HEK293 (cell line): Measurements from ENCODE around the gene PLA2G3.

Experiments
- CTCF ChIA-PET: fragments of 350-600 bp; formaldehyde crosslinking; extraction: SDS; loops from one replicate; lab custom pipeline; 2021; ENCODE audit warnings: antibody characterized with exemption; lab: Yijun Ruan, JAX
- POLR2A ChIA-PET: fragments of 300-600 bp; formaldehyde crosslinking; extraction: SDS; loops from one replicate; lab custom pipeline; 2020; ENCODE audit warnings: antibody characterized with exemption, inconsistent platforms; lab: Yijun Ruan, JAX
- H3K27ac ChIP-seq: fragments of 200-500 bp; sonication (Bioruptor generic); 2 replicates; pipeline ENCODE4 v1.5.1; 2014; ENCODE audit warnings: low read depth, low read length, control low read depth, inconsistent platforms; ENCODE audit errors: extremely low read depth
- H3K36me3 ChIP-seq, 2 experiments: fragments of 200-500 bp in 1 of 2; sonication (Bioruptor generic) in 1 of 2; 1 replicate in 1 of 2; 2 replicates in 1 of 2; pipeline ENCODE4 v1.5.1; 2014 to 2017; ENCODE audit warnings: inconsistent platforms in 2 of 2, low read length in 2 of 2; ENCODE audit not compliant: control insufficient read depth in 2 of 2, insufficient read depth in 1 of 2
- H3K4me1 ChIP-seq: fragments of 200-500 bp; sonication (Bioruptor generic); 2 replicates; pipeline ENCODE4 v1.5.1; 2014; ENCODE audit warnings: mild to moderate bottlenecking, low read length, inconsistent platforms; ENCODE audit not compliant: control insufficient read depth, insufficient read depth
- H3K4me3 ChIP-seq: 2 replicates; pipeline ENCODE4 v1.5.1; 2011; ENCODE audit warnings: low read depth, mild to moderate bottlenecking, control low read depth, low read length, moderate library complexity
- H3K9me3 ChIP-seq: fragments of 200-500 bp; sonication (Bioruptor generic); 2 replicates; pipeline ENCODE4 v1.5.1; 2014; ENCODE audit warnings: low read depth, low read length, inconsistent platforms; ENCODE audit not compliant: control insufficient read depth, insufficient read depth
- GLIS1 ChIP-seq: fragments of 450-650 bp; formaldehyde crosslinking; IDR thresholded peaks from 2 replicates; pipeline ENCODE4 v1.5.1; 2016; ENCODE audit warnings: missing biosample characterization, missing genetic modification characterization
- KLF9 ChIP-seq: fragments of 450-650 bp; formaldehyde crosslinking; IDR thresholded peaks from 2 replicates; pipeline ENCODE4 v1.5.1; 2016; ENCODE audit warnings: missing biosample characterization, missing genetic modification characterization, low read depth
- MZF1 ChIP-seq: fragments of 450-650 bp; formaldehyde crosslinking; IDR thresholded peaks from 2 replicates; pipeline ENCODE4 v1.5.1; 2017; ENCODE audit warnings: missing biosample characterization, missing genetic modification characterization, borderline replicate concordance
- PATZ1 ChIP-seq: fragments of 450-650 bp; formaldehyde crosslinking; IDR thresholded peaks from 2 replicates; pipeline ENCODE4 v1.5.1; 2016; ENCODE audit warnings: missing biosample characterization, missing genetic modification characterization
- PRDM10 ChIP-seq: fragments of 450-650 bp; formaldehyde crosslinking; IDR thresholded peaks from 2 replicates; pipeline ENCODE4 v1.5.1; 2016; ENCODE audit warnings: missing biosample characterization, missing genetic modification characterization
- SP7 ChIP-seq: fragments of 450-650 bp; formaldehyde crosslinking; IDR thresholded peaks from 2 replicates; pipeline ENCODE4 v1.5.1; 2016; ENCODE audit warnings: missing biosample characterization, missing genetic modification characterization
- YY2 ChIP-seq: fragments of 450-650 bp; formaldehyde crosslinking; IDR thresholded peaks from 2 replicates; pipeline ENCODE4 v1.5.1; 2016; ENCODE audit warnings: missing biosample characterization, missing genetic modification characterization
- ZBTB44 ChIP-seq: fragments of 450-650 bp; IDR thresholded peaks from 2 replicates; pipeline ENCODE4 v1.5.1; 2018; ENCODE audit warnings: missing biosample characterization, mild to moderate bottlenecking, missing genetic modification characterization
- ZBTB7A ChIP-seq: fragments of 450-650 bp; formaldehyde crosslinking; IDR thresholded peaks from 2 replicates; pipeline ENCODE4 v1.5.1; 2016; ENCODE audit warnings: low read depth, missing biosample characterization, missing genetic modification characterization
- ZFP41 ChIP-seq: fragments of 450-650 bp; formaldehyde crosslinking; IDR thresholded peaks from 2 replicates; pipeline ENCODE4 v1.5.1; 2016; ENCODE audit warnings: missing biosample characterization, missing genetic modification characterization, borderline replicate concordance
- ZNF140 ChIP-seq: fragments of 450-650 bp; formaldehyde crosslinking; IDR thresholded peaks from 2 replicates; pipeline ENCODE4 v1.5.1; 2016; ENCODE audit warnings: missing biosample characterization, missing genetic modification characterization
- ZNF146 ChIP-seq: fragments of 450-650 bp; formaldehyde crosslinking; IDR thresholded peaks from 2 replicates; pipeline ENCODE4 v1.5.1; 2016; ENCODE audit warnings: missing biosample characterization, missing genetic modification characterization
- ZNF202 ChIP-seq: fragments of 450-650 bp; formaldehyde crosslinking; IDR thresholded peaks from 2 replicates; pipeline ENCODE4 v1.5.1; 2016; ENCODE audit warnings: missing biosample characterization, missing genetic modification characterization, borderline replicate concordance
- ZNF26 ChIP-seq: fragments of 450-650 bp; formaldehyde crosslinking; IDR thresholded peaks from 2 replicates; pipeline ENCODE4 v1.5.1; 2016; ENCODE audit warnings: missing biosample characterization, missing genetic modification characterization
- ZNF335 ChIP-seq: fragments of 450-650 bp; formaldehyde crosslinking; conservative IDR thresholded peaks from 2 replicates; pipeline ENCODE4 v1.5.1; 2016; ENCODE audit warnings: missing biosample characterization, missing genetic modification characterization
- ZNF423 ChIP-seq: fragments of 450-650 bp; formaldehyde crosslinking; IDR thresholded peaks from 2 replicates; pipeline ENCODE4 v1.5.1; 2016; ENCODE audit warnings: missing biosample characterization, missing genetic modification characterization
- ZNF514 ChIP-seq: fragments of 450-650 bp; formaldehyde crosslinking; IDR thresholded peaks from 2 replicates; pipeline ENCODE4 v1.5.1; 2016; ENCODE audit warnings: missing biosample characterization, missing genetic modification characterization
- ZNF561 ChIP-seq: fragments of 450-650 bp; IDR thresholded peaks from 2 replicates; pipeline ENCODE4 v1.5.1; 2018; ENCODE audit warnings: missing biosample characterization, missing genetic modification characterization, borderline replicate concordance
- ZNF621 ChIP-seq: fragments of 450-650 bp; formaldehyde crosslinking; IDR thresholded peaks from 2 replicates; pipeline ENCODE4 v1.5.1; 2017; ENCODE audit warnings: missing biosample characterization, missing genetic modification characterization
- ZNF639 ChIP-seq: fragments of 450-650 bp; formaldehyde crosslinking; IDR thresholded peaks from 2 replicates; pipeline ENCODE4 v1.5.1; 2016; ENCODE audit warnings: missing biosample characterization, missing genetic modification characterization
- ZNF701 ChIP-seq: fragments of 450-650 bp; formaldehyde crosslinking; IDR thresholded peaks from 2 replicates; pipeline ENCODE4 v1.5.1; 2016; ENCODE audit warnings: missing biosample characterization, missing genetic modification characterization
- ZNF776 ChIP-seq: fragments of 450-650 bp; formaldehyde crosslinking; IDR thresholded peaks from 2 replicates; pipeline ENCODE4 v1.5.0; 2017; ENCODE audit warnings: missing biosample characterization, missing genetic modification characterization, borderline replicate concordance
- ZXDB ChIP-seq: fragments of 450-650 bp; formaldehyde crosslinking; IDR thresholded peaks from 2 replicates; pipeline ENCODE4 v1.5.1; 2016; ENCODE audit warnings: missing biosample characterization, missing genetic modification characterization

Gene PLA2G3

GRCh38 chr22:31148488-31148887, 8.2 kb upstream of the PLA2G3 start:
- ChIA-PET POLR2A (interaction anchor here (1.0 kb wide), 1 partner anchor 11 kb away, joined by 3 read pairs; the partner anchor contains the start of gene RNF185), CTCF (interaction anchor here (0.6 to 3.8 kb wide), 32 partner anchors 8 to 503 kb away, joined by 3 to 54 read pairs (median 4); partner anchors contain the start of genes LIMK2, PLA2G3 and SELENOM)
- H3K9me3 ChIP-seq: no peaks in the 10 kb centered on the region
- TF ChIP-seq ZNF335 (tag by site-specific recombination) (peak; percentile 15), ZNF202 (tag by site-specific recombination) (no peak), GLIS1 (tag by site-specific recombination) (peak; percentile 45; the same call in 1 of the 2 replicates), ZNF701 (tag by site-specific recombination) (no peak)
- H3K36me3 ChIP-seq: no peaks in the 10 kb centered on the region
- H3K27ac ChIP-seq: no peak overlapping the region
- H3K4me1 ChIP-seq: no peaks in the 10 kb centered on the region
- no peak overlapping the region for H3K4me3 ChIP-seq

- Histone ChIP-seq H3K27ac (no peak overlapping the region), H3K4me1 (no peaks in the 10 kb centered on the region), H3K9me3 (no peaks in the 10 kb centered on the region), H3K4me3 (no peak overlapping the region), H3K36me3 (no peaks in the 10 kb centered on the region)
- POLR2A ChIA-PET: interaction anchor here (1.3 kb wide), 1 partner anchor 36 kb away, joined by 5 read pairs; the partner anchor contains the start of gene SELENOM
- CTCF ChIA-PET: interaction anchor here (3.9 kb wide), 1 partner anchor 36 kb away, joined by 25 read pairs; the partner anchor contains the start of gene SELENOM
- TF ChIP-seq ZBTB44 (no peak), ZNF146 (tag by site-specific recombination) (no peak), ZNF621 (no peak), ZFP41 (no peak), ZNF423 (no peak), ZBTB7A (tag by site-specific recombination) (no peak), ZNF561 (tag by site-specific recombination) (no peak), KLF9 (tag by site-specific recombination) (no peak), YY2 (tag by site-specific recombination) (no peak), ZNF140 (tag by site-specific recombination) (no peak), ZXDB (tag by site-specific recombination) (no peak), ZNF514 (tag by site-specific recombination) (no peak), PRDM10 (tag by site-specific recombination) (no peak), MZF1 (no peak), PATZ1 (tag by site-specific recombination) (no peak), SP7 (no peak), ZNF639 (tag by site-specific recombination) (peak; percentile 63; the same call in 1 of the 2 replicates), ZNF776 (tag by site-specific recombination) (no peak), GLIS1 (tag by site-specific recombination) (0 out of 2 replicates have a peak, but pooled peaks have one; percentile 11), ZNF26 (tag by site-specific recombination) (no peak)
Measured at GRCh38 chr22:31144223-31144622, 3.9 kb upstream of the PLA2G3 start.
